ENCODE measurements around the gene CENPO. TPM values are rescaled to one million over a fixed set of nuclear protein-coding genes. Genes with fewer than 3 reads are reported as not detected.
"Not testable (repeated sequence)": the region's sequence is repeated elsewhere in the genome, so short reads cannot be mapped to it uniquely, and the experiment has no call there.

Gene CENPO
- total RNA-seq, 1 donor = 2.2 TPM

GRCh38 chr2:24835411-24835810 lies 42.2 kb downstream of the CENPO start:
- not testable (repeated sequence) for H3K27me3 ChIP-seq (ENCODE audit: insufficient read depth, low read length); H3K9me3 ChIP-seq (ENCODE audit: low read depth, low read length); H3K4me3 ChIP-seq (ENCODE audit: low read length); H3K4me1 ChIP-seq (ENCODE audit: insufficient read depth, low read length)

GRCh38 chr2:24836206-24836605 lies 43.0 kb downstream of the CENPO start:
- Histone ChIP-seq H3K4me3 (ENCODE audit: low read length) (no peak overlapping the region), H3K9me3 (ENCODE audit: low read depth, low read length) (no peaks in the 10 kb centered on the region), H3K4me1 (ENCODE audit: insufficient read depth, low read length) (no peaks in the 10 kb centered on the region), H3K27me3 (ENCODE audit: insufficient read depth, low read length) (no peaks in the 10 kb centered on the region)

GRCh38 chr2:24836706-24837105 lies 43.5 kb downstream of the CENPO start:
- Histone ChIP-seq H3K4me1 (ENCODE audit: insufficient read depth, low read length) (no peaks in the 10 kb centered on the region), H3K27me3 (ENCODE audit: insufficient read depth, low read length) (no peaks in the 10 kb centered on the region), H3K4me3 (ENCODE audit: low read length) (no peak overlapping the region)

GRCh38 chr2:24837996-24838513 lies 44.8 kb downstream of the CENPO start:
- Histone ChIP-seq H3K27me3 (ENCODE audit: insufficient read depth, low read length) (no peaks in the 10 kb centered on the region), H3K9me3 (ENCODE audit: low read depth, low read length) (no peaks in the 10 kb centered on the region), H3K4me1 (ENCODE audit: insufficient read depth, low read length) (no peaks in the 10 kb centered on the region), H3K4me3 (ENCODE audit: low read length) (no peak overlapping the region)

More at GRCh38 chr2:24836706-24837105, 43.5 kb downstream of the CENPO start:
- no peaks in the 10 kb centered on the region for H3K9me3 ChIP-seq (ENCODE audit: low read depth, low read length)

GRCh38 chr2:24838541-24838940 lies 45.3 kb downstream of the CENPO start:
- Histone ChIP-seq H3K4me1 (ENCODE audit: insufficient read depth, low read length) (no peaks in the 10 kb centered on the region), H3K27me3 (ENCODE audit: insufficient read depth, low read length) (no peaks in the 10 kb centered on the region), H3K4me3 (ENCODE audit: low read length) (no peak overlapping the region), H3K9me3 (ENCODE audit: low read depth, low read length) (no peaks in the 10 kb centered on the region)

GRCh38 chr2:24839729-24840128 lies 46.5 kb downstream of the CENPO start:
- H3K9me3 ChIP-seq (ENCODE audit: low read depth, low read length) = no peaks in the 10 kb centered on the region
- H3K4me1 ChIP-seq (ENCODE audit: insufficient read depth, low read length) = no peaks in the 10 kb centered on the region
- no peak overlapping the region for H3K4me3 ChIP-seq (ENCODE audit: low read length)
- no peaks in the 10 kb centered on the region for H3K27me3 ChIP-seq (ENCODE audit: insufficient read depth, low read length)

GRCh38 chr2:24840164-24840869 lies 47.1 kb downstream of the CENPO start:
- no peak overlapping the region for H3K4me3 ChIP-seq (ENCODE audit: low read length)
- H3K27me3 ChIP-seq (ENCODE audit: insufficient read depth, low read length) = no peaks in the 10 kb centered on the region
- H3K9me3 ChIP-seq (ENCODE audit: low read depth, low read length) = no peaks in the 10 kb centered on the region

GRCh38 chr2:24840962-24841945 lies 48.0 kb downstream of the CENPO start:
- no peak overlapping the region for H3K4me3 ChIP-seq (ENCODE audit: low read length)
- no peaks in the 10 kb centered on the region for H3K4me1 ChIP-seq (ENCODE audit: insufficient read depth, low read length)
- H3K27me3 ChIP-seq (ENCODE audit: insufficient read depth, low read length) = no peaks in the 10 kb centered on the region
- no peaks in the 10 kb centered on the region for H3K9me3 ChIP-seq (ENCODE audit: low read depth, low read length)

More at GRCh38 chr2:24840164-24840869, 47.1 kb downstream of the CENPO start:
- no peaks in the 10 kb centered on the region for H3K4me1 ChIP-seq (ENCODE audit: insufficient read depth, low read length)

- Histone ChIP-seq H3K4me3 (ENCODE audit: low read length) (no peak overlapping the region), H3K27me3 (ENCODE audit: insufficient read depth, low read length) (no peaks in the 10 kb centered on the region), H3K4me1 (ENCODE audit: insufficient read depth, low read length) (no peaks in the 10 kb centered on the region), H3K9me3 (ENCODE audit: low read depth, low read length) (no peaks in the 10 kb centered on the region)
Observed at GRCh38 chr2:24842081-24843050, 49.1 kb downstream of the CENPO start.

GRCh38 chr2:24843330-24843860 lies 50.2 kb downstream of the CENPO start:
- H3K4me1 ChIP-seq (ENCODE audit: insufficient read depth, low read length) = no peaks in the 10 kb centered on the region
- no peaks in the 10 kb centered on the region for H3K9me3 ChIP-seq (ENCODE audit: low read depth, low read length)
- H3K4me3 ChIP-seq (ENCODE audit: low read length) = no peak overlapping the region
- H3K27me3 ChIP-seq (ENCODE audit: insufficient read depth, low read length) = no peaks in the 10 kb centered on the region

- Histone ChIP-seq H3K4me3 (ENCODE audit: low read length) (no peak overlapping the region), H3K9me3 (ENCODE audit: low read depth, low read length) (no peaks in the 10 kb centered on the region), H3K4me1 (ENCODE audit: insufficient read depth, low read length) (no peaks in the 10 kb centered on the region), H3K27me3 (ENCODE audit: insufficient read depth, low read length) (no peaks in the 10 kb centered on the region)
Observed at GRCh38 chr2:24844023-24844685, 50.9 kb downstream of the CENPO start.

- H3K27me3 ChIP-seq (ENCODE audit: insufficient read depth, low read length) = no peaks in the 10 kb centered on the region
- no peak overlapping the region for H3K4me3 ChIP-seq (ENCODE audit: low read length)
- no peaks in the 10 kb centered on the region for H3K9me3 ChIP-seq (ENCODE audit: low read depth, low read length)
- H3K4me1 ChIP-seq (ENCODE audit: insufficient read depth, low read length) = no peaks in the 10 kb centered on the region
Observed at GRCh38 chr2:24845691-24846090, 52.5 kb downstream of the CENPO start.

GRCh38 chr2:24850944-24851343 lies 57.7 kb downstream of the CENPO start:
- H3K4me3 ChIP-seq (ENCODE audit: low read length) = no peak overlapping the region
- no peaks in the 10 kb centered on the region for H3K27me3 ChIP-seq (ENCODE audit: insufficient read depth, low read length)
- H3K9me3 ChIP-seq (ENCODE audit: low read depth, low read length) = no peaks in the 10 kb centered on the region
- no peaks in the 10 kb centered on the region for H3K4me1 ChIP-seq (ENCODE audit: insufficient read depth, low read length)

- H3K4me3 ChIP-seq (ENCODE audit: low read length) = no peak overlapping the region
- no peaks in the 10 kb centered on the region for H3K4me1 ChIP-seq (ENCODE audit: insufficient read depth, low read length)
- no peaks in the 10 kb centered on the region for H3K9me3 ChIP-seq (ENCODE audit: low read depth, low read length)
- no peaks in the 10 kb centered on the region for H3K27me3 ChIP-seq (ENCODE audit: insufficient read depth, low read length)
Observed at GRCh38 chr2:24852026-24852425, 58.8 kb downstream of the CENPO start.
